Fibroblast of lung (primary cell): Measurements from ENCODE around the gene WDR11. TPM values are rescaled to one million over a fixed set of nuclear protein-coding genes. Genes with fewer than 3 reads are reported as not detected.
A peak's percentile ranks its signal among the peaks of the same experiment; 100 is the strongest.
"Not testable (repeated sequence)": the region's sequence is repeated elsewhere in the genome, so short reads cannot be mapped to it uniquely, and the experiment has no call there.

Experiments
- DNase-seq, 2 donors: peaks; one replicate each; pipeline versions ENCODE4 v3.0.0 to v3.0.0-alpha.2; 2010; ENCODE audit warnings: low read depth in 2 of 2
- H2AFZ ChIP-seq: 2 replicates; pipeline ENCODE4 v1.5.1; 2012; ENCODE audit warnings: low read length, control low read depth, inconsistent platforms
- H3K27ac ChIP-seq: 2 replicates; pipeline ENCODE4 v1.5.1; 2011; ENCODE audit warnings: low read length, control low read depth; ENCODE audit not compliant: insufficient read depth
- H3K27me3 ChIP-seq: 2 replicates; pipeline ENCODE4 v1.5.1; 2011; ENCODE audit warnings: mild to moderate bottlenecking, low read length; ENCODE audit not compliant: control insufficient read depth, insufficient read depth
- H3K36me3 ChIP-seq: 2 replicates; pipeline ENCODE4 v1.5.1; 2011; ENCODE audit warnings: low read length; ENCODE audit not compliant: control insufficient read depth, insufficient read depth
- H3K4me1 ChIP-seq: 2 replicates; pipeline ENCODE4 v1.5.1; 2011; ENCODE audit warnings: low read length; ENCODE audit not compliant: control insufficient read depth, insufficient read depth; ENCODE audit errors: extremely low read depth
- H3K4me2 ChIP-seq: 2 replicates; pipeline ENCODE4 v1.5.1; 2011; ENCODE audit warnings: low read length, control low read depth; ENCODE audit not compliant: insufficient read depth; ENCODE audit errors: extremely low read depth
- H3K4me3 ChIP-seq, 4 experiments: fragments of 200-600 bp in 1 of 4; sonication (generic) in 1 of 4; replicated peaks in 1 of 4; 2 replicates each; pipeline ENCODE4 v1.5.1; 2011 to 2016; ENCODE audit warnings: low read length in 4 of 4, low read depth in 3 of 4, mild to moderate bottlenecking in 3 of 4, control low read depth in 2 of 4, inconsistent platforms in 1 of 4, mixed read lengths in 1 of 4; ENCODE audit not compliant: insufficient read depth in 1 of 4; ENCODE audit errors: control extremely low read depth in 1 of 4
- H3K79me2 ChIP-seq: 2 replicates; pipeline ENCODE4 v1.5.1; 2012; ENCODE audit warnings: mild to moderate bottlenecking, low read length, inconsistent platforms; ENCODE audit not compliant: control insufficient read depth, insufficient read depth
- H3K9ac ChIP-seq: 2 replicates; pipeline ENCODE4 v1.5.1; 2011; ENCODE audit warnings: mild to moderate bottlenecking, low read length, control low read depth; ENCODE audit not compliant: insufficient read depth
- H3K9me3 ChIP-seq: 2 replicates; pipeline ENCODE4 v1.5.1; 2012; ENCODE audit warnings: low read depth, low read length; ENCODE audit not compliant: control insufficient read depth, insufficient read depth
- H4K20me1 ChIP-seq: 2 replicates; pipeline ENCODE4 v1.5.1; 2011; ENCODE audit warnings: low read length; ENCODE audit not compliant: control insufficient read depth, insufficient read depth; ENCODE audit errors: extremely low read depth
- CTCF ChIP-seq, 2 donors: IDR thresholded peaks in 1 of 2; conservative IDR thresholded peaks in 1 of 2; 1 replicate in 1 of 2; 2 replicates in 1 of 2; pipeline ENCODE4 v1.5.1; 2011 to 2012; ENCODE audit warnings: low read length in 2 of 2, control low read depth in 1 of 2, inconsistent platforms in 1 of 2, low read depth in 1 of 2, mild to moderate bottlenecking in 1 of 2
- EZH2 ChIP-seq: IDR thresholded peaks from 2 replicates; pipeline ENCODE4 v1.5.1; 2012; ENCODE audit warnings: low read length, control low read depth, mild to moderate bottlenecking; ENCODE audit errors: missing control alignments
- polyA plus RNA-seq, 2 donors: library from polyadenylated mRNA; depleted of rRNA in 1 of 2; stranded (reverse) in 1 of 2; unstranded in 1 of 2; fragments of >200 nt; gene quantifications; 2 replicates each; pipeline ENCODE4 v1.2.1, GENCODE V29; 2011 to 2012; ENCODE audit warnings: missing spikeins in 1 of 2
- total RNA-seq: library from RNA; depleted of rRNA; stranded (reverse); fragments of >200 nt; gene quantifications from 2 replicates; pipeline ENCODE4 v1.2.1, GENCODE V29; 2014

The WDR11 gene
- total and polyA plus RNA-seq, 2 donors (not counting 1 experiment from before 2014, with no cell fraction given) = 61.4 to 89.5 TPM

- no peak overlapping the region for H3K4me2 ChIP-seq
- no peaks in the 10 kb centered on the region for H3K79me2 ChIP-seq
- H2AFZ ChIP-seq = no peak overlapping the region
- H3K27ac ChIP-seq = no peak overlapping the region
- no peaks in the 10 kb centered on the region for H4K20me1 ChIP-seq
- H3K9ac ChIP-seq = no peak overlapping the region
- TF ChIP-seq CTCF (conservative IDR thresholded peaks at IDR 0.05 in 1 of 2, IDR thresholded peaks at IDR 0.05 in 1 of 2; ENCODE audit: low read depth in 1 of 2, low read length in 2 of 2) (no peak), EZH2 (no peak)
- DNase-seq = peak in 1 of 2 donors; percentile 75
- no peak overlapping the region for H3K4me3 ChIP-seq
- no peaks in the 10 kb centered on the region for H3K4me1 ChIP-seq
- no peaks in the 10 kb centered on the region for H3K9me3 ChIP-seq
- H3K36me3 ChIP-seq = peaks cover 6% of the 10 kb centered on the region
- no peaks in the 10 kb centered on the region for H3K27me3 ChIP-seq
Measured at GRCh38 chr10:120897343-120897742, 46.2 kb downstream of the WDR11 start.

DNA sequence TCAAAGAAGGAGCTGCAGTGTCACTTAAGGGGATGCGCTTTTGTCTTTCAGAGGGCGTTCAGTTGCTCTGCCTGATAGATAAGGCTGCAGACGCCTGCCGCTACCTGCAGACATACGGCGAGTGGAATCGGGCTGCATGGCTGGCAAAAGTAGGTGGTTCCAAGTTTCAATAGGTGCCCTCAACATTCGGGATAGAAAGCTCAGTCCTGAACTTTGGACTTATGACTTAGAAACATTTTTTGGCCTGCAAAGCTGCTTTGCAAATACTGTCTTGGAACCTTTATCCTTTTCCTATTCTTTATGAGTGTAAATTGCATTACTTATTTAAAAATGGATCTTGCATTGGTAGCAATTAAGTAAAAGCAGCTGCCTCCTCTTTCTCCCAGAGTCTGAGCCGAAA, 54.1 kb downstream of the WDR11 start:
- no peak overlapping the region for H3K4me2 ChIP-seq
- DNase-seq = no peak
- no peak overlapping the region for H3K27ac ChIP-seq
- no peak overlapping the region for H3K4me3 ChIP-seq
- no peak overlapping the region for H2AFZ ChIP-seq
- peaks cover 19% of the 10 kb centered on the region for H3K36me3 ChIP-seq
- no peaks in the 10 kb centered on the region for H3K27me3 ChIP-seq
- H4K20me1 ChIP-seq = no peaks in the 10 kb centered on the region
- H3K9me3 ChIP-seq = no peaks in the 10 kb centered on the region
- no peaks in the 10 kb centered on the region for H3K79me2 ChIP-seq
- no peak overlapping the region for H3K9ac ChIP-seq
- TF ChIP-seq EZH2 = no peak
- no peak for TF ChIP-seq CTCF (conservative IDR thresholded peaks at IDR 0.05 in 1 of 2, IDR thresholded peaks at IDR 0.05 in 1 of 2; ENCODE audit: low read depth in 1 of 2, low read length in 2 of 2)
- H3K4me1 ChIP-seq = no peaks in the 10 kb centered on the region

- H2AFZ ChIP-seq = no peak overlapping the region
- no peaks in the 10 kb centered on the region for H3K79me2 ChIP-seq
- H4K20me1 ChIP-seq = no peaks in the 10 kb centered on the region
- H3K9me3 ChIP-seq = no peaks in the 10 kb centered on the region
- no peak overlapping the region for H3K9ac ChIP-seq
- no peak for TF ChIP-seq EZH2
- no peak for TF ChIP-seq CTCF (conservative IDR thresholded peaks at IDR 0.05 in 1 of 2, IDR thresholded peaks at IDR 0.05 in 1 of 2; ENCODE audit: low read depth in 1 of 2, low read length in 2 of 2)
- H3K4me1 ChIP-seq = no peaks in the 10 kb centered on the region
- H3K36me3 ChIP-seq = no peaks in the 10 kb centered on the region
- H3K27ac ChIP-seq = no peak overlapping the region
- no peak overlapping the region for H3K4me2 ChIP-seq
- no peak overlapping the region for H3K4me3 ChIP-seq
- H3K27me3 ChIP-seq = no peaks in the 10 kb centered on the region
- no peak for DNase-seq
Measured at GRCh38 chr10:120917521-120918250, 66.5 kb downstream of the WDR11 start.

DNA sequence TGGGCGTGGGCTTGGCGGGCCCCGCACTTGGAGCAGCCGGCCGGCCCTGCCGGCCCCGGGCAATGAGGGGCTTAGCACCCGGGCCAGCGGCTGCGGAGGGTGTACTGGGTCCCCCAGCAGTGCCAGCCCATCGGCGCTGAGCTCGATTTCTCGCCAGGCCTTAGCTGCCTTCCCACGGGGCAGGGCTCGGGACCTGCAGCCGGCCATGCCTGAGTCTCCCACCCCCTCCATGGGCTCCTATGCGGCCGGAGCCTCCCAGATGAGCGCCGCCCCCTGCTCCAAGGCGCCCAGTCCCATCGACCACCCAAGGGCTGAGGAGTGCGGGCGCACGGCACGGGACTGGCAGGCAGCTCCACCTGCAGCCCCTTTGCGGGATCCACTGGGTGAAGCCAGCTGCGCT, 72.7 kb downstream of the WDR11 start:
- not testable (repeated sequence) for DNase-seq, H3K4me3 ChIP-seq

More for the DNA sequence above, 72.7 kb downstream of the WDR11 start:
- H3K9ac ChIP-seq, H3K27me3 ChIP-seq, H3K79me2 ChIP-seq, H3K36me3 ChIP-seq, H3K4me1 ChIP-seq, H4K20me1 ChIP-seq, H3K27ac ChIP-seq, H3K9me3 ChIP-seq, H3K4me2 ChIP-seq, H2AFZ ChIP-seq: not testable (repeated sequence)
